H1 (cell line): ENCODE data around the gene MYH9.

Source experiments
- ATF3 ChIP-seq: IDR thresholded peaks from 2 replicates; pipeline ENCODE4 v1.6.1; 2011; ENCODE audit warnings: low read depth, mild to moderate bottlenecking, low read length; ENCODE audit not compliant: insufficient read depth
- CBX8 ChIP-seq: fragments of 300-800, 300-1000 bp; sonication (generic); IDR thresholded peaks from 2 replicates; pipeline ENCODE4 v1.7.1; 2016; ENCODE audit warnings: low read depth, low read length, borderline replicate concordance

GRCh38 chr22:36344106-36344827 lies 43.5 kb downstream of the MYH9 start:
- TF ChIP-seq CBX8 (no peak), ATF3 (no peak)
